Medulla oblongata (tissue), 1 donor: Measurements from ENCODE around the gene MYBL2.

Experiments used
- DNase-seq: peaks from one replicate; pipeline ENCODE4 v3.0.0-alpha.2; 2015; ENCODE audit errors: extremely low spot score

MYBL2 gene

DNA sequence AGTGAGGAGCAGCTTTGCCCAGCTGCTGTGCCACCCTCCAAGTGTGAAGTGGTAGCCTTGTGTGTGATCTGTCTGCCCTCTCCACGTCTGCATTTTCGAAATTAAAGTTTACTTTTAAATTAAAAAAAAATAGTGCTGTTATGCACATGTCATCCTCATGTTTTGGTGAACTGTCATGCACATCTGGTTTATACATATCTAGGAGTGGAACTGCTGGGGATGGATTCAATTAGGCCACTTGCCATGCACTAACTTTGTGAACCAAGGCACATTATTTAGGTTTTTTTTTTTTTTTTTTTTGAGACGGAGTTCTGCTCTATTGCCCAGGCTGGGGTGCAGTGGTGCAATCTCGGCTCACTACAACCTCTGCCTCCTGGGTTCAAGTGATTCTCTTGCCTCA is 56.3 kb downstream of the MYBL2 start:
- DNase-seq = no peak

DNA sequence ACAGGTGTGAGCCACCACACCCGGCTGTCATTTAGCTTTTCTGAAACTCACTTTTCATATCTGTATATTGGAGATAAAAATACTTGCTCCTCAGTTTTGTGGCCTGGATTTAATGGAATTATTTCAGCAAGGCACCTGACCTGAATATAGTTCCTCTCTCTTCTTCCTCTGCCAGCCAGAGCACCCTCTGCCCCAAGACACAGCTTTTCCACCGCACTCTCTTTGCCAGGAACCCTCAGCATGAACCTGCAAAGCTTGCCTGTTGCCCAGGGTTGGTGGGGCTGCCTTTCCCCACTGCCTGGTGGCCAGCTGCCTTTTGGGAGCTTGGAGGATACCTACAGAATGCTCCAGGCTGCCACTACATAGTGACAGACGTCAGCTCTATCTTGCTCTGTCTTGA is 56.8 kb downstream of the MYBL2 start:
- DNase-seq = no peak

DNA sequence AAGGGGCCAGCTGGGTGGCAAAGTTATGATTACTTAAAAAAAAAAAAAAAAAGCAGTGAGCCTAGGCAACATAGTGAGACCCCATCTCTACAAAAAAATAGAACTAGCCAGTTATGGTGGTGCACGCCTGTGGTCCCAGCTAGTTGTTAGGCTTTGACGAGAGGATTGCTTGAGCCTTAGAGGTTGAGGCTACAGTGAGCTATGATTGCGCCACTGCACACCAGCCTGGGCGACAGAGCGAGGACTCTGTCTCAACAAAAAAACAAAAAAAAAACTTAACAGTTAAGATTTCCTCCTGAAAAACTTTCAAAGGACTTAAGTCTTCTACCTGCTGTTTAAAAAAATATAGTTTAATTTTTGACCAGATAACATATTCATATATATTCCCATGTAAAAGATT is 57.5 kb downstream of the MYBL2 start:
- no peak for DNase-seq

DNA sequence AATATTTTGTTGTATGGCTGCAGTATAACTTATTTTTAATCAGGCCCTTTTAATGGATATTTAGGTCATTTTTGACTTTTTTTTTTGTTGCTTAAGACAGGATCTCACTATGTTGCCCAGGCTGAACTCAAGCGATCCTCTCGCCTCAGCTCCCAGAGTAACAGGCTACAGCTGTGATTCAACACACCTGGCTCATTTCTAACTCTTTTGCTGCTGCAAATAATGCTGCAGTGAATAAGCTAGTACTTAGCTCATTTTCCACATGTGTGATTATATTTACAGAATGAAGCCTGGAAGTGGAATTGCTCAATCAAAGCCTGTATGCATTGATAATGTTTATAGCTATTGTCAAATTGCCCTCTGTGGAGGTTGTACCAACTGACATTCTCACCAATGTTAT is 58.8 kb downstream of the MYBL2 start:
- DNase-seq = no peak

DNA sequence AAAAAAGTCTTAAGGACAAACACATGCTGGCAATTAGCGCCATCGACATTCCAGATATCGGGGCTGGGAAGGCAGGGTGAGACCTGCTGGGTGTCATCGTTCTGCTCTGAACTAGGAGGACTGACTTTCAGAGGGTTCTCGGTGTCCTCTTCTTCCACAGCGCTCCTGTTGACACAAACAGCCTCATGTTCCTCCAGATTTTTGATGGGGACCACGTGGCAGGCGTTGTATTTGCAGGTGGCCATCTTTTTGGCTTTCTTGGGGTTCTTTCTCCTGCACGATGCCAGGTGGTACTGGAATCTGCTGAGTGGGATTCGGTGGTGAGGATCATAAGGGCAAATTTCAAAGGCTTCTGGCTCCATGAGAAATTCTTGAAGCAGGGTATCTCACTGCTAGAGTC is 59.4 kb downstream of the MYBL2 start:
- DNase-seq = no peak

DNA sequence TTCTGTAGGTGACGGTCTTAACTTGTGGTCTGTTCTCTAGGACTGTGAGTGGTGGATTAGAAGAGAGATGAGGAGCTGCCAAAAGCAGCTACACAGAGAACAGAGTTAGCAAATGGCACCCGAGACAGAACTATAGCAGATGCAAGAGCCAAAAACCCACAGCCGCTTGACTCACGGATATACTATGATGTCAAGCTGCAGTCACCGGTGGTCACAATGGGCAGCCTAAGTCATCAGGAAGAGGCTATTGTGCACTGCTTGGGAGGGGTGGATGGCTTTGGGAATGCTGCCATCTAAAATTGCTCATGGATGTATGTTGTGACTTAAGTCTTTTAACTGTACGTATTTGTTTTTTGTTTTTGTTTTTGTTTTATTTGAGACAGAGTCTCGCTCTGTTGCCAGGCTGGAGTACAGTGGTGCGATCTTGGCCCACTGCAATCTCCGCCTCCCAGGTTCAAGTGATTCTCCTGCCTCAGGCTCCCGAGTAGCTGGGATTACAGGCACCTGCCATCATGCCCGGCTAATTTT is 60.0 kb downstream of the MYBL2 start, which contains the start of gene GTSF1L:
GTSF1L (minus strand) TSS at position 192 of the 528 bp plus-strand sequence. CDS start 308 bp downstream, outside the sequence.
- DNase-seq = no peak

DNA sequence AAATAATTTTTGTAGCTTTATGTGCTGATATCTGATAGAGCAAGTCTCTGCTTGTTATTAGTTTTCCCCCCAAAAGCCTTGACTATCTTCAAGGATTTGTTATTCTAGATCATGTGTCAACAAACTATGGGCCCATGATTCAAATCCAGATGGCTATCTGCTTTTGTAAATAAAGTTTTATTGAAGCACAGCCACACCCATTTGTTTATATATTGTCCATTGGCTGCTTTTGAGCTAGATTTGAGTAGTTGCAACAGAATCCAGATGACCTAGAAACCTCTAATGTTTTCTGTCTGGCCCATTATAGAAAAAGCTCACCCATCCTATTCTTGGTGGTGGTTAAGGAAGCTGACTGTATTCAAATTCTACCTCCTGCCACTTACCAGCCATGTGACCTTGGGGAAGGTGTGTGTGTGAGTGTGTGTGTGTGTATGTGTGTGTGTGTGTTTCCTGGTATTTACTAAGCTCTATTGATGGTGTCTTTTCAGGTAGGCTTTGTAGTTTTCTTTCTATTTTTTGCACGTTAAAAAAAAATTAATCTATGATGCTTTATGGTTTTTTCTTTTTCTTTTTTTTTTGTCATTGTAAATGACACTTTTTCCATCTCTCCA is 61.2 kb downstream of the MYBL2 start:
- no peak for DNase-seq

DNA sequence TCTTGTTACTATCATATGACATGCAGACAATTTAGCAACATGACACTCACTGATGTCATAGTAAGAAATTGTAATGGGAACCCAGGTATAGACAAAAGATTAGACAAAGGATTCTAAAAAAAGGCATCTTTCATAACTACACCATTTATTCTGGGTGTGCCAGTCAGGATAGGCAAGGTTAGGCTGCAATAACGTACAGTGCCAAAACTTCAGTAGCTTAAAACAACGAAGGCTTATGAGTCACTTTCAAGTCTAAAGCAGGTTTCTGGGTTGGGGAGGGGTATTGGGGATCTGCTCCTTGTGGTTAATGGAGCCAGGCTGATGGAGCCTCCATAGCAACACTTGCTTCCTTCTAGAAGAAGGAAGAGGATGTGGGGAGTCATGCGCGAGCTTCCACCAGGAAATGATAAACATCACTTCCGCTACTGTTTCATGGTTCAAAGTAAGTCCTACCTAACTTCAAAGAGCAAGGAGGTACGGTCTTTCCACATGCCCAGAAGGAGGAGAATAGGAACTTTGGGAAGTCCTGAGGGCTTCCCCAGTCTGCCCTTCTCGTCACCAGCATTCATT is 61.9 kb downstream of the MYBL2 start:
- DNase-seq = no peak

DNA sequence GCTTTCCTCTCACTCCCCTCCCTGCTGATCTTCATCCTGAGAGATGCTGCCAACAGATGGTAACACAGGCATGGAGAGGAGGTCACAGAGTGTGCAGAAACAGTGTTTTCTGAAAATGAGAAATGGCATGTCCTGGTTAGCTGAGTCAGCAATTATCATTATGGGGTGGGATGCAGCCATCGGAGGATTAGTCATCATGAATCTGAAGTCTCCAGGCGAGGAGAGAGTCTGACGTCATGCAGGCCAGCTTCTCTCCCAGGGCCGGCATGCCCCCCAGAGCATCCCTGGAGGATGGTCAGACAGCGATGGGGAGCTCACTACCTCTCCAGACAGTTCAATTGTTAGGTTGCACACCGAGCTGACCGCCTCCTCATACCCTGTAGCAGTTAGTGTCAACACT is 64.6 kb downstream of the MYBL2 start:
- DNase-seq = no peak

DNA sequence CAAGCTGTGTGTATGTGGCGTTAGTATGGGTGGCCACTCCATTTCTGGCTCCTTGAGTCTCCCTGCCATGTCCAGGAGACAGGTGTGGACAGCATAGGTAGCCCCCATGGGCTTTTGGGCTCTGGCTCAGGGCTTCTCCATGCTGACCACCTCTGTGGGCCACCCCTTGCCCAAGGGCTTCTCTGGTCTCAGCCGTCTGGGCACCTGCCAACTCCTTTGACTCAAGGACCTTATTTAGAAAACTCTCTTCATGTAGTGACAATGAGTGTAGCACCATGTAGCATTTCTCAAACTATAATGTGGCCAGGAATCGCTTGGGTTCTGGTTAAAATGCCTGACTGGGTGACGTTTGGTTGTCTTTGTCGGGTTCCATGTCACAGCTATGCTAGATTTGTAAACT is 65.0 kb downstream of the MYBL2 start:
- no peak for DNase-seq

DNA sequence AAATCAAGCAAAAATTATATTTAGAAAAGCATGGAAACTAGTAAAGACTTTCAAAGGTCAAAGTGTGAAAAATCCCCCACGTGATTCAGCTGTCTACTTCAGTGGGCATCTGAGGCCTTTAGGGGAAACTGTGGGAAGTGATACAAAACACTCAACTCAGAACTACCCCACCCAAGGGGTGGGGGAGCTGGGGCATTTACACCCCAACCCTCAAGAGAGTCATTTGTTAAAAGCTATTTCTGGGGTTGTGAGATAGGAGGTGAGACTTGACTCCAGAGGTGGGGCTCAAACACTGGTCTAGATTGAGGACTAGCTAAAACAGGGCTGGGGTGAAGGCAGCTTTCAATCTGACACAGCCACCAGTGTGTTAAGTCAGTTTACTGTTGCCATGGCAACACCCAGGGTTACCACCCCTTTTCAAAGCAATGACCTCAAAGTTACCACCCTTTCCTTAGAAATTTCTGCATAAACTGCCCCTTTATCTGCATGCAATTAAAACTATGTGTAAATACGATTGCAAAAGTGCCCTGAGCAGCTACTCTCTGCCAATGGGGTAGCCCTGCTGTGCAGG is 69.8 kb downstream of the MYBL2 start:
- DNase-seq = no peak

DNA sequence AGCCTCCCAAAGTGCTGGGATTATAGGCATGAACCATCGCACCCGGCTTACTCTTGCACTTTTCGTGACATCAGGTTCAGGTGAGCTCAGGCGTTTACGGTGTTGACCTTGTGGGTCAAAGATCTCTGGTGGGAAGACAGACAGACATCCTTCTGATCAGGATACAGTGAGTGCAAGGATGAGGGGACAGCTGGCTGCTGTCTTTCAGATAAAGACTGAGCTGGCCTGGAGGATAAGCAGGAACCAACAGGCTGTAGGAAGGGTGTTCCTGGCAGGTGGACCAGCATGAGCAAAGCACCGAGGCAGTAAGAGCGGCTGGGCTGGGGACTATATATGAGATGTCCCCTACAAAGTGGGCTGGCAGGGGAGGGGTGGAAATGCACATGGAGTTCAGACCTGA is 71.0 kb downstream of the MYBL2 start:
- no peak for DNase-seq

DNA sequence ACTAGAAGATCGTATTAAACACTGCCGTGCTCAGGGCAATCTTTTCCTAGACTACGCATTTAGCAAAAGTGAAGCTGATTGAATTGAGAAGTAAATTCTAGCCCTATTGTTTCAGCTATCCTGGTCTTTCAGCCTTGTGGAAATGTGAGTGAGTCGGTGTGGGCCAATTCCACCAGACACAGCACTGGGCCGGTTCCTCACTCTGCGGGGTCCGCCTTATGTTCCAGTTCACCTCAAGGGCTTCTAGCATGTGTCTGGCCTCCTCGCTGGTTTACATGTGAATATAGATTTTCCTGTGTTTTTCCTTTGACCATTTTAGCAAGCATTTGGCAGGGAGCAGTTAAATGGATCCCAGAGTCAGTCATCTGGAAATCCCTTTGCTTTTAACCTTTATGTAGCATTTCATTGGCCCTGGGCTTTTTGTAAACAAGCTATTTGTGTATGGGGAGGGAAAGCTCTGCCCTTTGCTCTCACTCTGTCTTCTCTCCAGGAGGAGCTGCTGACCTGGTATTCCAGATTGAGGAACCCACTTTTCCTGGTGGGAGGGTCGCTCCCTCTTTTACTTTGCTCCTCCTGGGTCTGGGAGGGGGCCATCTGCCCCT is 72.3 kb downstream of the MYBL2 start:
- no peak for DNase-seq

DNA sequence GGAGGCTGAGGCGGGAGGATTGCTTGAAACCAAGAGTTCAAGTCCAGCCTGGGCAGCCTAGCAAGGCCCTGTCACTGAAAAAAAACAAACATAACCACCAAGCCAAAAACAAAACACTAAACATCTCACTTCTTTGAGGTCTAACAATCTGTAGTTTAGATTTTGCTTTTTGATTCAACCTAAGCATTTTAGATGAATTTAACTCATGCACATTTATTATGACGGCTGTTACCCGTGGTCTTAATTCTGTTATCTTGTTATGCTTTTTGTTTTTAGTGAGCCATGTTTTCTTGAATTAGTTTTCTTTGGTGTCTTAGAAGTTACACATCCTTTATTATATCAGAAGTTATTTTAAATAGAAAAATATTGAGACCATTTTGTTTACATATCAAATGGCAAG is 73.7 kb downstream of the MYBL2 start:
- DNase-seq = no peak

DNA sequence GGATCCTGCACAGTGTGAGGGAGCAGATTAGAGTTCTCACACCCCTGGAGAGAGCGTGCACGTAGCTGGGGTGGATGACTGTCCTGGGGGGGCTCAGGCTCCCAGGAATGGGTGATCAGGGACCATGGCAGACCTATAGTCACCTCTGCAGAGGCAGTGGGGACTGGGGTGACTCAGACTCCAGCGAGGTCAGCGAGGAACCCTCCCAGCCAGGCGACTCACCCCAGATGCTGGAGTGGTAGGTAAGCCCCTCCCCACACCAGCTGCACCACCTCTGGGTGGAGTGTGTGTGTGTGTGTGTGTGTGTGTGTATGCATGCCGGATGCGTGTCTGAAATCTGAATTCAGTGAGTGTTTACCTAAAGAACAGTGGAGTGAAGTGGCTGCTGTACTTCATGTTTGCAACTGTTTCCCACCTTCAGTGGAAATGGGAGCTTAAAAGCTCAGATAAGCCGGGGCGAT is 77.3 kb downstream of the MYBL2 start:
- no peak for DNase-seq

DNA sequence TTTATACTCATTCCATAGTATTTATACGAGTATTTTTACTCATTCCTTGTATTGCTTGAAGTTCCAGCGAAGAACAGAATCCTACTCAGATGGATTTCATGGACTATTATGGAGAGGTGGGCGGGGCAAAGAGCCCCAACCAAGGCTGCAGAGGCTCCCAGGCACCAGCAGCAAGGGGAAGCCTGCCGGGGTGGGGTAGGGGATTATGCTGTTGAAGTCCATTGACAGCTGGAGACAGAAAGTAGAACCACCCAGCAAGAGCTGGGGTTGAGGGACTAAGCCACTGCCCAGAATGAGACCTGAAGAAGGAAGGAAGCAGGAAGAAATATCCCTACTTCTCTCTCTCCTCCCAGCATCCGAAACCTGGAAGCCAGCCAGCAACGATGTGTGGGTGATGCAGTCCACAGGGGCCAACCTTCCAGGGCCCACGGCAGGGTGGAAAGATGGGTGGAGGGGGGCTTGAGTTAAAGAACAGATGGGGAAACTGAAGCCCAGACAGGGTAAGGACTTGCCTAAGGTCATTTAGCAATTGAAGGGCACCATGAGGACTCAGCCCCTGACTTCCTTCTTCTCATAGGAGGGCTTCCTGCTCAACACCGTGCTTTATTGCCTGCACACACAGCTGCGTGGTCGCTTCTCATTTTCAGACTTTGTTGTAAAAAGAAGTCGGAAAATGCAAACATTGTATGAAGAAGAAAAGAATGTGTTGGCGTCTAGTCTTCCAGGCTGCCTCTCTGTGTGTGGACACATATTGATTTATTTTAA is 78.2 kb downstream of the MYBL2 start:
- no peak for DNase-seq

DNA sequence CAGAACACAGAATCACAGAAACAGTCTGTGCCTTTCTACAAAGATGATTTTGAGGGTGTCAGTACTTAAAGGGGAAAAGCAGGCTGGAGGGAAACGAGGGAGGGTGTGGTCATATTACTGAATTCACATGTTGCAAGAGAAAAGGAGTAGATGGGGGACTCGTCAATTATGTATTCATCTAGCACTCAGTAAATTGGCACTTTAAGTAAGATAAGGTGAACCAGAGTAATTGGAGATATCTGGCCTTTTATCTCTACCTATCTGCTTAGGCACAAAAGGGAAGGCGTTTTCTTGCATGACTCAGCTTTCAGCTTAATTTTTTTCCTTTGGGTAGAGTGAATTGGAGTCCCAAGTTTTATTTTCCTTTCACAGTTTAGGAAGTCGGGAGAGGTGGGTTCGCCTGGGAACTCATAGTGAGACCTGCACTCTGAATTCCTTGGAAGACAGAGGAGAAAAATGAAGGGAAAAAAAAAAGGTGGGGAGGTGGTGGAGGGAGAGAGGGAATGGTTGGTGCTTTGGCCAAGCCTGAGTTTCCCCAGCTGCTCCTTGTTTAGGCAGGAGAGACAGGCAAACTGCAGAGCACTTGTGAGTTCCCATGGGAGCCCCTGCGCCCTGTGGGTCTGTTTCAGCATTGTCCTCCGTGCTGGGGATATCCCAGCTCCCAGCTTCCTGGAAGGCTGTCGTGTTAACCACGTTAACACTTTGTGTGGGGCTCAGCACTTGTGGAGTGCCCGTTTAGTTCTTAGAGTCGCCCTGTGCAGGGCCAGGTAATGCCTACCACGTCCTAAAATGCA is 79.6 kb downstream of the MYBL2 start:
- no peak for DNase-seq

DNA sequence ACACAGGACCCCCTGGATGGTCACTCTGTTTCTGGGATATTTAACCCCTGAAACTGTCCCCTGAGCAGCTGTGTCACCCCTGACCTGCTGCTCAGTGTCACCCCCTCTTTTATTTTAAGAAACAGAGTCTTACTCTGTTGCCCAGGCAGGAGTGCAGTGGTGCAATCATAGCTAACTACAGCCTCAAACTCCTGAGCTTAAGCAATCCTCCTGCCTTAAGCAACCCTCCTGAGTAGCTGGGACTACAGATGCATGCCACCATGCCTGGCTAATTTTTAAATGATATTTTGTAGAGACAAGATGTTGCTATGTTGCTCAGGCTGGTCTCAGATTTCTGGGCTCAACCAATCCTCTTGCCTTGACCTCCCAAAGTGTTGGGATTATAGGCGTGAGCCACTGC is 81.4 kb downstream of the MYBL2 start:
- DNase-seq = no peak

DNA sequence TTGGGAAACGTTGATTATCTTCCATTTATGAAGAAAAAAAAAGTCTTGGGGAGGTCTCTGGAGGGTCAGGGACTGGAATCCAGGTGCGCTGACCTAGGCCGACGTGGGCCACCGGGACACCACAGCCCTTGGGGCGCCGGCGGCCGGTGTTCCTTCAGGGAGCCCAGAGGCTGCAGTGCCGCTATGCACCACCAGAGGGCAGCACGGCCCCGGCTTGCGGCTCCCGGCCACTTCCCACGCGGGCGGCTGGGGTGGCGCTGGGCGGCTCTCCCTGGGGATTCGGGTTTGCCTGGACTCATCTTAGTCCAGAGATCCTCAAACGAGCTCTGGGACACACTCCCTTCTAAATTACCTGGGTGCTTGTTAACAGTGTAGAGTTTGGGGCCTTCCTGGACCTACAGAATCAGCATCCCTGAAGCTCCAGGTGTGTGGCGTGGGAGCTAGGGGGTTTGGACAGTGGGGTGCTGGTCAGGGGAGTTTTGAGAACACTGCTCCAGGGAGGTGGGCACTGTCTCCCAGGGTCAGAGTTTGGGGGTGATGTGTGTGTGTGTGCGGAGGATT is 82.9 kb downstream of the MYBL2 start:
- DNase-seq = peak; percentile 49

DNA sequence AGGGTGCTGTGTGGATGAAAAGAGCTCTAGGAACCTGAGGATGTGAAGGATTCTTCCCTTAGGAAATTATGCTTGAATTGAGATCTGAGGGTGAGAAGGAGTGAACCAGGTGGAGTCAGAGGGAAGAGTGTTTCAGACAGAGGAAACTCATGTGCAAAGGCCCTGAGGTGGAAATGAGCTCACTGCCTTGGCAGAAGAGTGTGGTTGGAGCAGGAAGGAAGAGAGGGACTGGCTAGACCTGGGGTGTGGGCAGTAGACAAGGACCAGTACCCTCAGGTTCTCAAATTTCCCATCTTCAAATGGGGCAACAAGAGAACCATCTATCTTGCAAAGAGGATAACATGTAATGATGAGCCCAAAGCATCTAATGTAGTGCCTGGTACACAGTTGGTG is 83.9 kb downstream of the MYBL2 start:
- DNase-seq = no peak
